ENCODE results near the gene HIRIP3. TPM values are rescaled to one million over a fixed set of nuclear protein-coding genes. Genes with fewer than 3 reads are reported as not detected.

The HIRIP3 gene
- total and polyA plus RNA-seq, 2 of the 13 experiments (the other 11 are each of a cell fraction or from before 2014, with no cell fraction given) = 12.6 to 17.2 TPM

GRCh38 chr16:29973384-29974246, 21.8 kb downstream of the HIRIP3 start, which contains the start of gene TAOK2 (continued):
- TF ChIP-seq ARNTL (CRISPR knock-in tag; IDR thresholded peaks at IDR 0.05) = peak; percentile 88
- TF ChIP-seq DPF2 (CRISPR knock-in tag; IDR thresholded peaks at IDR 0.05; ENCODE audit: borderline replicate concordance, low read depth) = peak; percentile 50; the same call in 1 of the 2 replicates
- TF ChIP-seq SRY (CRISPR knock-in tag; IDR thresholded peaks at IDR 0.05) = peak; percentile 53; the same call in 1 of the 2 replicates
- TF ChIP-seq ZNF362 (CRISPR knock-in tag; IDR thresholded peaks at IDR 0.05; ENCODE audit: borderline replicate concordance) = no peak
- peak; percentile 92 for TF ChIP-seq SALL2 (CRISPR knock-in tag; IDR thresholded peaks at IDR 0.05)
- TF ChIP-seq HOXA9 (CRISPR knock-in tag; IDR thresholded peaks at IDR 0.05; ENCODE audit: borderline replicate concordance) = peak; percentile 88; the same call in 1 of the 2 replicates
- TF ChIP-seq STAT5B (CRISPR knock-in tag; IDR thresholded peaks at IDR 0.05) = no peak
- TF ChIP-seq ZNF781 (CRISPR knock-in tag; IDR thresholded peaks at IDR 0.05; ENCODE audit: borderline replicate concordance, not compliant biosample characterization) = peak; percentile 84
- TF ChIP-seq ZNF17 (CRISPR knock-in tag; IDR thresholded peaks at IDR 0.05) = no peak
- no peak for TF ChIP-seq ZNF75D (CRISPR knock-in tag; IDR thresholded peaks at IDR 0.05; ENCODE audit: borderline replicate concordance)
- TF ChIP-seq ZFP36L1 (CRISPR knock-in tag; IDR thresholded peaks at IDR 0.05) = peak; percentile 95
- no peak for TF ChIP-seq JUND (CRISPR knock-in tag; IDR thresholded peaks at IDR 0.05)
- TF ChIP-seq ZNF549 (CRISPR knock-in tag; IDR thresholded peaks at IDR 0.05) = no peak
- TF ChIP-seq CENPT (CRISPR knock-in tag; IDR thresholded peaks at IDR 0.05; ENCODE audit: low read depth) = peak; percentile 89; the same call in 1 of the 2 replicates
- peak; percentile 76 for TF ChIP-seq FOXP4 (CRISPR knock-in tag; IDR thresholded peaks at IDR 0.05)
- peak; percentile 26; the same call in 1 of the 2 replicates for TF ChIP-seq TSC22D2 (CRISPR knock-in tag; IDR thresholded peaks at IDR 0.05; ENCODE audit: borderline replicate concordance)
- TF ChIP-seq FOSL2 (CRISPR knock-in tag; IDR thresholded peaks at IDR 0.05) = no peak; the same call in 1 of the 2 replicates
- peak; percentile 98 for TF ChIP-seq ZBTB38 (CRISPR knock-in tag; IDR thresholded peaks at IDR 0.05)
- no peak for TF ChIP-seq MAFG (CRISPR knock-in tag; IDR thresholded peaks at IDR 0.05)
- TF ChIP-seq ZSCAN22 (CRISPR knock-in tag; IDR thresholded peaks at IDR 0.05) = peak; percentile 74; the same call in 1 of the 2 replicates

Measured in HepG2 (cell line).